ENCODE measurements around the gene VPS13A. TPM values are rescaled to one million over a fixed set of nuclear protein-coding genes. Genes with fewer than 3 reads are reported as not detected.
"Not testable (repeated sequence)": the region's sequence is repeated elsewhere in the genome, so short reads cannot be mapped to it uniquely, and the experiment has no call there.

Gene VPS13A
- total RNA-seq, 1 donor = 59.2 TPM

GRCh38 chr9:77224746-77225312 is 47.5 kb downstream of the VPS13A start:
- Histone ChIP-seq H3K9me3 (ENCODE audit: low read depth, low read length) (no peaks in the 10 kb centered on the region), H3K4me1 (ENCODE audit: insufficient read depth, low read length) (no peaks in the 10 kb centered on the region), H3K4me3 (ENCODE audit: low read length) (no peak overlapping the region), H3K27me3 (ENCODE audit: insufficient read depth, low read length) (no peaks in the 10 kb centered on the region)

GRCh38 chr9:77236693-77237092 is 59.4 kb downstream of the VPS13A start:
- H3K27me3 ChIP-seq (ENCODE audit: insufficient read depth, low read length) = no peaks in the 10 kb centered on the region
- no peak overlapping the region for H3K4me3 ChIP-seq (ENCODE audit: low read length)
- no peaks in the 10 kb centered on the region for H3K9me3 ChIP-seq (ENCODE audit: low read depth, low read length)
- H3K4me1 ChIP-seq (ENCODE audit: insufficient read depth, low read length) = no peaks in the 10 kb centered on the region

- Histone ChIP-seq H3K27me3 (ENCODE audit: insufficient read depth, low read length) (no peaks in the 10 kb centered on the region), H3K4me1 (ENCODE audit: insufficient read depth, low read length) (no peaks in the 10 kb centered on the region), H3K4me3 (ENCODE audit: low read length) (no peak overlapping the region), H3K9me3 (ENCODE audit: low read depth, low read length) (no peaks in the 10 kb centered on the region)
These were observed 60.6 kb downstream of the VPS13A start for GRCh38 chr9:77237896-77238295.

GRCh38 chr9:77251050-77251449 is 73.7 kb downstream of the VPS13A start:
- Histone ChIP-seq H3K27me3 (ENCODE audit: insufficient read depth, low read length) (no peaks in the 10 kb centered on the region), H3K4me1 (ENCODE audit: insufficient read depth, low read length) (no peaks in the 10 kb centered on the region), H3K9me3 (ENCODE audit: low read depth, low read length) (peaks cover under 1% of the 10 kb centered on the region), H3K4me3 (ENCODE audit: low read length) (no peak overlapping the region)

- H3K4me1 ChIP-seq (ENCODE audit: insufficient read depth, low read length) = no peaks in the 10 kb centered on the region
- H3K9me3 ChIP-seq (ENCODE audit: low read depth, low read length) = peaks cover 8% of the 10 kb centered on the region
- no peak overlapping the region for H3K4me3 ChIP-seq (ENCODE audit: low read length)
- H3K27me3 ChIP-seq (ENCODE audit: insufficient read depth, low read length) = no peaks in the 10 kb centered on the region
These were observed 79.9 kb downstream of the VPS13A start for GRCh38 chr9:77257275-77257674.

GRCh38 chr9:77261605-77262004 is 84.3 kb downstream of the VPS13A start:
- H3K4me1 ChIP-seq (ENCODE audit: insufficient read depth, low read length) = no peaks in the 10 kb centered on the region
- no peak overlapping the region for H3K4me3 ChIP-seq (ENCODE audit: low read length)
- H3K27me3 ChIP-seq (ENCODE audit: insufficient read depth, low read length) = no peaks in the 10 kb centered on the region
- peaks cover 1% of the 10 kb centered on the region for H3K9me3 ChIP-seq (ENCODE audit: low read depth, low read length)

GRCh38 chr9:77267762-77268161 is 90.4 kb downstream of the VPS13A start:
- H3K4me3 ChIP-seq (ENCODE audit: low read length); H3K27me3 ChIP-seq (ENCODE audit: insufficient read depth, low read length); H3K4me1 ChIP-seq (ENCODE audit: insufficient read depth, low read length); H3K9me3 ChIP-seq (ENCODE audit: low read depth, low read length): not testable (repeated sequence)

GRCh38 chr9:77271023-77271690 is 93.8 kb downstream of the VPS13A start:
- H3K9me3 ChIP-seq (ENCODE audit: low read depth, low read length) = no peaks in the 10 kb centered on the region
- no peaks in the 10 kb centered on the region for H3K27me3 ChIP-seq (ENCODE audit: insufficient read depth, low read length)
- no peaks in the 10 kb centered on the region for H3K4me1 ChIP-seq (ENCODE audit: insufficient read depth, low read length)
- no peak overlapping the region for H3K4me3 ChIP-seq (ENCODE audit: low read length)

- Histone ChIP-seq H3K27me3 (ENCODE audit: insufficient read depth, low read length) (no peaks in the 10 kb centered on the region), H3K9me3 (ENCODE audit: low read depth, low read length) (no peaks in the 10 kb centered on the region), H3K4me1 (ENCODE audit: insufficient read depth, low read length) (no peaks in the 10 kb centered on the region), H3K4me3 (ENCODE audit: low read length) (no peak overlapping the region)
These were observed 99.5 kb downstream of the VPS13A start for GRCh38 chr9:77276799-77277198.

GRCh38 chr9:77277719-77278118 is 100.4 kb downstream of the VPS13A start:
- H3K4me1 ChIP-seq (ENCODE audit: insufficient read depth, low read length) = no peaks in the 10 kb centered on the region
- H3K4me3 ChIP-seq (ENCODE audit: low read length) = no peak overlapping the region
- H3K9me3 ChIP-seq (ENCODE audit: low read depth, low read length) = no peaks in the 10 kb centered on the region
- no peaks in the 10 kb centered on the region for H3K27me3 ChIP-seq (ENCODE audit: insufficient read depth, low read length)

GRCh38 chr9:77283991-77284390 is 106.7 kb downstream of the VPS13A start:
- H3K9me3 ChIP-seq (ENCODE audit: low read depth, low read length) = peaks cover 14% of the 10 kb centered on the region
- no peak overlapping the region for H3K4me3 ChIP-seq (ENCODE audit: low read length)
- H3K27me3 ChIP-seq (ENCODE audit: insufficient read depth, low read length) = no peaks in the 10 kb centered on the region

GRCh38 chr9:77284616-77285015 is 107.3 kb downstream of the VPS13A start:
- Histone ChIP-seq H3K4me3 (ENCODE audit: low read length) (no peak overlapping the region), H3K4me1 (ENCODE audit: insufficient read depth, low read length) (no peaks in the 10 kb centered on the region), H3K27me3 (ENCODE audit: insufficient read depth, low read length) (no peaks in the 10 kb centered on the region), H3K9me3 (ENCODE audit: low read depth, low read length) (peaks cover 15% of the 10 kb centered on the region)

More at GRCh38 chr9:77283991-77284390, 106.7 kb downstream of the VPS13A start:
- H3K4me1 ChIP-seq (ENCODE audit: insufficient read depth, low read length) = no peaks in the 10 kb centered on the region

GRCh38 chr9:77290373-77290772 is 113.0 kb downstream of the VPS13A start:
- H3K4me1 ChIP-seq (ENCODE audit: insufficient read depth, low read length) = no peaks in the 10 kb centered on the region
- H3K9me3 ChIP-seq (ENCODE audit: low read depth, low read length) = peaks cover 15% of the 10 kb centered on the region
- H3K27me3 ChIP-seq (ENCODE audit: insufficient read depth, low read length) = no peaks in the 10 kb centered on the region
- H3K4me3 ChIP-seq (ENCODE audit: low read length) = no peak overlapping the region

- H3K4me3 ChIP-seq (ENCODE audit: low read length) = no peak overlapping the region
- H3K9me3 ChIP-seq (ENCODE audit: low read depth, low read length) = peaks cover 15% of the 10 kb centered on the region
- no peaks in the 10 kb centered on the region for H3K27me3 ChIP-seq (ENCODE audit: insufficient read depth, low read length)
- H3K4me1 ChIP-seq (ENCODE audit: insufficient read depth, low read length) = no peaks in the 10 kb centered on the region
These were observed 114.4 kb downstream of the VPS13A start for GRCh38 chr9:77291714-77292113.

- Histone ChIP-seq H3K9me3 (ENCODE audit: low read depth, low read length) (peaks cover under 1% of the 10 kb centered on the region), H3K27me3 (ENCODE audit: insufficient read depth, low read length) (no peaks in the 10 kb centered on the region), H3K4me1 (ENCODE audit: insufficient read depth, low read length) (no peaks in the 10 kb centered on the region), H3K4me3 (ENCODE audit: low read length) (no peak overlapping the region)
These were observed 116.6 kb downstream of the VPS13A start for GRCh38 chr9:77293949-77294348.

- no peaks in the 10 kb centered on the region for H3K4me1 ChIP-seq (ENCODE audit: insufficient read depth, low read length)
- no peaks in the 10 kb centered on the region for H3K27me3 ChIP-seq (ENCODE audit: insufficient read depth, low read length)
- no peaks in the 10 kb centered on the region for H3K9me3 ChIP-seq (ENCODE audit: low read depth, low read length)
- H3K4me3 ChIP-seq (ENCODE audit: low read length) = no peak overlapping the region
These were observed 127.2 kb downstream of the VPS13A start for GRCh38 chr9:77304543-77304942.
